Colonic mucosa (tissue), 4 donors: ENCODE results near the gene RBP3. TPM values are rescaled to one million over a fixed set of nuclear protein-coding genes. Genes with fewer than 3 reads are reported as not detected.
A peak's percentile ranks its signal among the peaks of the same experiment; 100 is the strongest.

Experiments used
- DNase-seq: peaks from one replicate; pipeline ENCODE4 v3.0.0-alpha.2; 2020
- H3K27ac ChIP-seq: fragments of 200-600 bp; one replicate; pipeline ENCODE4 v1.8.0; 2021
- H3K27me3 ChIP-seq: fragments of 200-600 bp; one replicate; pipeline ENCODE4 v1.8.0; 2021
- H3K36me3 ChIP-seq: fragments of 200-600 bp; one replicate; pipeline ENCODE4 v1.8.0; 2021
- H3K4me1 ChIP-seq: fragments of 200-600 bp; one replicate; pipeline ENCODE4 v1.8.0; 2021; ENCODE audit warnings: mild to moderate bottlenecking
- H3K4me3 ChIP-seq: fragments of 200-600 bp; one replicate; pipeline ENCODE4 v1.8.0; 2021
- H3K9ac ChIP-seq, 2 donors: one replicate each; pipeline ENCODE4 v1.7.0; 2013; ENCODE audit warnings: control low read depth in 2 of 2, low read depth in 2 of 2, low read length in 2 of 2
- H3K9me3 ChIP-seq: fragments of 200-600 bp; one replicate; pipeline ENCODE4 v1.8.0; 2021
- intact Hi-C: fragments of 100-400 bp; cut with DNase I; formaldehyde crosslinking; loops from one replicate; pipeline ENCODE4 v1.14.1; 2022
- total RNA-seq, 2 donors: library from RNA; stranded (reverse); fragmentation: NEBNext Ultra II Directional in 1 of 2; extraction: Animal tissue kit (Norgen Biotek cat#: 25700) in 1 of 2; gene quantifications; one replicate each; pipeline ENCODE4 v1.2.1, GENCODE V29; 2021
- TF ChIP-seq, protein P1 (sequence below): fragments of 200-600 bp; IDR thresholded peaks from one replicate; pipeline ENCODE4 v1.8.0; 2022; ENCODE audit warnings: antibody characterized with exemption, mild to moderate bottlenecking
- donor health status: healthy.
- donor health status: DM: no; HTN: no; CAD: no.
- donor health status: DM: no; HTN: no; CAD: no.

RBP3 gene
- total RNA-seq, 2 donors from 2014 or later = not detected

DNA sequence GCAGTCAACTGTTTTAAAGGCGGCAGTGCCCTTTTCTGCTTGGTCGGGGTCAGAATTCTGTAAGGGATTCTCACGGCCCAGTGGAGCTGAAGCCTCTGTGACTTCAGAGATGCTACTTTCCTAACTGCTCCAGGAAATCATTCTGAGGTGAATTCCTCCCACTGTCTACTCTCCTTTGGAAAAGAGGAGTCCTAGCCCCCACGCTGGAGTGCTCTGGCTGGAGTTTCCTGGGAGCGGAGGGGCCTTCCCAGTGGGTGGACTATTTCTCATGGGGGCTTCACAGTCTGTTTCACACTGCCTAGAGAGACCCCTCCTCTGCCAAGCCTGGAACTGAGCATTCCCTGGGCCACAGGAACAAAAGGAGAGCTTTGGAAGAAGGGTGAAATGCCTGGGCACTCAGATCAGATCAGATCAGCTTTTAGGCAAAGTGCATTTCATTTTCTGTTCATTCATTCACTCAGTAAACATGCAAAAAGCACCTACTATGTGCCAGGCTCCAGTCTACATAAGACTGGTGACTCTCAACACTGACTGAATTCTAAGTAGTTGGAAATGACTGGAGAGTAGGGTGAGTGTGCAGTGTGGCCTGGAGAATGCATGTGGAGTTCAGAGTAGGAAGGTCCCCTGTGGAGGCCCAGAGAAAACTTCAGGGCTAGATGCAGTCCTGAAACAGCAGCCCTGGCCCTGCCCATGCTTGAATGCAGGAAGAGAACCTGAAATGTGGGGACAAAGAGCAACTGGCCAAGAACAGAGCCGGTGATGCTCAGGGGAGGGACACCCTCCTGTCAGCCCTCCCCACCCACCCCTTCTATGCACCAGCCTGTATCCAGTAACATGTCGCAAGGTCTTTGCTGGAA is 23.7 kb downstream of the RBP3 start:
- peak; percentile 11 for DNase-seq
- TF ChIP-seq, protein P1, sequence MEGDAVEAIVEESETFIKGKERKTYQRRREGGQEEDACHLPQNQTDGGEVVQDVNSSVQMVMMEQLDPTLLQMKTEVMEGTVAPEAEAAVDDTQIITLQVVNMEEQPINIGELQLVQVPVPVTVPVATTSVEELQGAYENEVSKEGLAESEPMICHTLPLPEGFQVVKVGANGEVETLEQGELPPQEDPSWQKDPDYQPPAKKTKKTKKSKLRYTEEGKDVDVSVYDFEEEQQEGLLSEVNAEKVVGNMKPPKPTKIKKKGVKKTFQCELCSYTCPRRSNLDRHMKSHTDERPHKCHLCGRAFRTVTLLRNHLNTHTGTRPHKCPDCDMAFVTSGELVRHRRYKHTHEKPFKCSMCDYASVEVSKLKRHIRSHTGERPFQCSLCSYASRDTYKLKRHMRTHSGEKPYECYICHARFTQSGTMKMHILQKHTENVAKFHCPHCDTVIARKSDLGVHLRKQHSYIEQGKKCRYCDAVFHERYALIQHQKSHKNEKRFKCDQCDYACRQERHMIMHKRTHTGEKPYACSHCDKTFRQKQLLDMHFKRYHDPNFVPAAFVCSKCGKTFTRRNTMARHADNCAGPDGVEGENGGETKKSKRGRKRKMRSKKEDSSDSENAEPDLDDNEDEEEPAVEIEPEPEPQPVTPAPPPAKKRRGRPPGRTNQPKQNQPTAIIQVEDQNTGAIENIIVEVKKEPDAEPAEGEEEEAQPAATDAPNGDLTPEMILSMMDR = no peak
- no peak overlapping the region for H3K4me3 ChIP-seq
- intact Hi-C loops = no loop called here
- no peaks in the 10 kb centered on the region for H3K36me3 ChIP-seq
- no peaks in the 10 kb centered on the region for H3K9me3 ChIP-seq
- no peaks in the 10 kb centered on the region for H3K27me3 ChIP-seq
- no peak overlapping the region for H3K27ac ChIP-seq
- H3K9ac ChIP-seq = no peak overlapping the region
- no peaks in the 10 kb centered on the region for H3K4me1 ChIP-seq

DNA sequence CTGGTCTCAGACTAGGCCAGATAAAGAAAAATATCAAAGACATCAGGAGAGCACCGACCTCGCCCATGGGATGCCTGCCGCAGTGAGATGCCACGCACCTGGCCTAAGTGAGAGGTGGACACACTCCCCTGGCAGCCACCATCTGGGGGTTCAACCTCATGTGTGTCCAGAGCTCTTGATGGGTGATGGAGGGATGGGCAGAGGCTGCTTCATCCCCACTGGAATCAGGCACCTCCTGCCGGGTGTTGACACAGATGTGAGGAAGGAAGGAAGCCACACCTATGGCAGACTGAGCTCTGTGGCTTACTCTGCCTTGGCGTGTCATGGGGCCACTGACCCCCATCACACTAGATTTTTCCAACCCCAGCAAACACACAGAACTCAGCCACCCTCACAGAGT is 24.6 kb downstream of the RBP3 start:
- Histone ChIP-seq H3K27ac (no peak overlapping the region), H3K4me1 (no peaks in the 10 kb centered on the region), H3K9me3 (no peaks in the 10 kb centered on the region), H3K27me3 (no peaks in the 10 kb centered on the region), H3K36me3 (no peaks in the 10 kb centered on the region), H3K9ac (no peak overlapping the region), H3K4me3 (no peak overlapping the region)
- intact Hi-C loops = no loop called here
- peak; percentile 11 for DNase-seq
- TF ChIP-seq, protein P1 = no peak

DNA sequence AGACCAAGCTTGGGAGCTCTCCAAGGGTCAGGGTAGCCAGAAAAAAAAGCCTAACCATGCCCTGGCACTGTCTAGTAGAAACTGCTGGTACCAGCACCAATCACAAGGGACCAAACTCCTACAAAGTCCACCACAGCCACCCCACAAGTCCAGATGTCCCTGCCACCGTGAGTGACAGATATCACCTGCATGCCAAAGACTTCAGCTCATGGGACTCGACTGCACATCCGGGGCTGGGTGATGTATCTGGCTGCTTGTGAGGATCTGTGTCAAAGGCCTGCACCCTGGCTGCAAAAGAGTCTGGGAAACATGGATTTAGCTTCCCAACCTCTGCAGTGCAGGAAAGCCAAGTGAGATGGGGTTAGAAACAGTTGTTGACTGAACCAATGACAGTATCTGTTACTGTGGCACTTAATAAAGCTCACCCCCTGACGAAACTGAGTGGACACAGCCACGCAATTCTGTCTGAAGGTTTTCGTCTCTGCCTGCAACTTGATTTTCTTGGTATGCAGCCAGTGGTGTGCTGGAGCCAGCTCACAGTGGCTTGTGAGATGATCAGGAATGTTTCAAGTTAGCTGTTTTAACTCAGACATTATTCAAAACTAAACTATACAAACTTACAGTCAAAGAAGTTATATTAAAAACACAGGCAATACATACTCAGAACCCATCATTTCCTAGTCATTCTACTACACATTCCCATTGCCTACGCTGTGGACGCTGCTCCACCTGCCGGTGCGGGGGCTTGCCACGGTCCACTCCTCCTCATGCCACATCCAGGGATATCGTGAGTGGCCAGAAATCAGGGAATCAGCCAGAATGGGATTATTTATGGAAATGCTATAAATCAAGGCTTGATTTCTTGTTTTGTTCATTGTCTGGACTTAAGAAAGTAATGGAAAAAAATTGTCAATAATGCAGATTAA is 26.7 kb downstream of the RBP3 start:
- DNase-seq = peak; percentile 15
- Histone ChIP-seq H3K27ac (no peak overlapping the region), H3K4me1 (no peaks in the 10 kb centered on the region), H3K36me3 (no peaks in the 10 kb centered on the region), H3K4me3 (no peak overlapping the region), H3K9me3 (no peaks in the 10 kb centered on the region), H3K9ac (no peak overlapping the region), H3K27me3 (no peaks in the 10 kb centered on the region)
- intact Hi-C loops = no loop called here
- TF ChIP-seq, protein P1 = no peak

DNA sequence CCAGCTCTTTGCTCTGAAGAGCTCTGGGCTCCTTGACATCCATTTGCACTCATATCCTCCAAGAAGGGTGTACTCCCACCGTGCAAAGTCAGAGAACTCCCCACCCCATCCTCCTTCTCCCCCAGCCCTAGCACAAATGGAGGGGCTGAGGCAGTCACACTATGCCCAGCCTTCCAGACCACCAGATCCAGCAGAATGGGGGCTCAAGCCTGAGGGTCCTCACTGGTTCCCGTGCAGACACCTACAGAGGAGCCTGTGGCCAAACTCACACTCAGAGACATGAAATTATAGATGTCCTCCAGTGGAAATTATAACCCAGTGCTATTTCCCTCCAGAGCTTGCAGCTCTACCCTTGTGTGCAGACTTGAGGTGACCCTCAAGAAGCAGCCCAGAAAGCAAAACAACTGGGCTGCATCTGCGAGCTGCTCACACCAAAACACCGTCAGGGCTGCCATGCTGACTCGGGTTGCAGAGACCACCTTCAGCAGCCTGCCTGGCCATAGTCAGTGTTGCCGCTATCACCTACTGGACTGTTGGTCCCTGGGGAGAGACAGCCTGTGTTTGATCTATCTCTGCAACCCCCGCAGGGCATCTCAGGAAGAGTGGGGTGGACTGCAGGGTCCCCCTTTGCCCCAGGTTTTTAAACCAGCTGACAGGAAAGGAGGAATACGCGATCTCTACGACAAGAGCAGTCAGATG is 28.5 kb downstream of the RBP3 start:
- DNase-seq = peak; percentile 14
- Histone ChIP-seq H3K9me3 (no peaks in the 10 kb centered on the region), H3K27ac (no peak overlapping the region), H3K27me3 (no peaks in the 10 kb centered on the region), H3K9ac (no peak overlapping the region), H3K4me1 (peaks cover 7% of the 10 kb centered on the region), H3K36me3 (no peaks in the 10 kb centered on the region), H3K4me3 (no peak overlapping the region)
- intact Hi-C loops = no loop called here
- TF ChIP-seq, protein P1 = no peak

DNA sequence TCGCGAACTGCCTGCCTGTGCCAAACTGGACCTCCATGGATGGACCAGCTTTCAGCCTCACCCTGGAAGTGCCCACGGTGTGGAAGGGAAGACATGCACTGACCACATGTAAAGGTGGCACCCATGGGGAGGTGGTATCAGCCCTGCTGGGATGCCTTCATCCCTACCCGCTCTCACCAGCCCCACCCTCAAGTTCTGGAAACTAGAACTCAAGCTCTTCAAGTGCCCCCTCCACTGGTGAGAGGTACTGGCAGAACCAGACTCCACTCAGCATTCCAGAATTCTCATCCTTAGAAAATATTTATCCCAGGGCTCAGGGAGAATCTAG is 30.0 kb downstream of the RBP3 start:
- H3K9ac ChIP-seq = no peak overlapping the region
- peak; percentile 17 for DNase-seq
- intact Hi-C loops = no loop called here
- no peaks in the 10 kb centered on the region for H3K9me3 ChIP-seq
- peaks cover 7% of the 10 kb centered on the region for H3K4me1 ChIP-seq
- H3K4me3 ChIP-seq = no peak overlapping the region
- no peaks in the 10 kb centered on the region for H3K27me3 ChIP-seq
- TF ChIP-seq, protein P1 = no peak
- no peak overlapping the region for H3K27ac ChIP-seq
- no peaks in the 10 kb centered on the region for H3K36me3 ChIP-seq
